Gastrocnemius medialis (tissue), 4 donors: Measurements from ENCODE around the gene STEAP4. TPM values are rescaled to one million over a fixed set of nuclear protein-coding genes. Genes with fewer than 3 reads are reported as not detected.
"Not testable (repeated sequence)": the region's sequence is repeated elsewhere in the genome, so short reads cannot be mapped to it uniquely, and the experiment has no call there.

ENCODE experiments used
- ATAC-seq, 2 donors: fragments of 150-250 bp; one replicate each; pipeline ENCODE4 v1.9.1; 2016
- DNase-seq, 2 donors: peaks; one replicate each; pipeline ENCODE4 v3.0.0-alpha.2; 2019
- H3K27ac ChIP-seq, 4 donors: fragments of 200-600 bp; sonication (generic); 1 replicate in 1 of 4; 2 replicates in 3 of 4; pipeline ENCODE4 v1.5.1; 2016 to 2018; ENCODE audit warnings: mild to moderate bottlenecking in 2 of 4, moderate library complexity in 1 of 4
- H3K27me3 ChIP-seq, 3 donors: fragments of 200-600 bp; sonication (generic) in 2 of 3; 1 replicate in 1 of 3; 2 replicates in 2 of 3; pipeline versions ENCODE4 v1.5.1 to v1.6.0; 2016 to 2019; ENCODE audit warnings: mild to moderate bottlenecking in 1 of 3, moderate library complexity in 1 of 3
- H3K36me3 ChIP-seq, 2 donors: fragments of 200-600 bp; sonication (generic) in 1 of 2; one replicate each; pipeline ENCODE4 v1.5.1; 2017 to 2018
- H3K4me1 ChIP-seq, 2 donors: fragments of 200-600 bp; sonication (generic) in 1 of 2; one replicate each; pipeline ENCODE4 v1.5.1; 2016 to 2017; ENCODE audit warnings: mild to moderate bottlenecking in 2 of 2
- H3K4me3 ChIP-seq, 4 donors: fragments of 200-600 bp; sonication (generic) in 3 of 4; 1 replicate in 1 of 4; 2 replicates in 3 of 4; pipeline ENCODE4 v1.5.1; 2016 to 2019; ENCODE audit warnings: mild to moderate bottlenecking in 2 of 4
- H3K9me3 ChIP-seq, 3 donors: fragments of 200-600 bp; sonication (generic) in 2 of 3; 1 replicate in 1 of 3; 2 replicates in 2 of 3; pipeline ENCODE4 v1.5.1; 2016 to 2019
- POLR2A ChIP-seq, 2 donors: fragments of 450-650 bp; IDR thresholded peaks; one replicate each; pipeline ENCODE4 v1.6.1; 2017; ENCODE audit warnings: antibody characterized with exemption in 2 of 2, mild to moderate bottlenecking in 2 of 2, moderate library complexity in 2 of 2
- in situ Hi-C, 4 donors: fragments of 200-750 bp; cut with MboI; loops; one replicate each; pipeline versions ENCODE4 v1.15.0 to v1.8.0; 2017; ENCODE audit warnings: low sequenced_read_pairs in 4 of 4
- intact Hi-C: fragments of 100-400 bp; cut with DNase I; formaldehyde crosslinking; loops from one replicate; pipeline ENCODE4 v1.15.1; 2023; ENCODE audit warnings: low total_unique reads
- total RNA-seq, 4 donors: library from RNA; depleted of rRNA; stranded (reverse); fragments of >200 nt; gene quantifications; one replicate each; pipeline versions ENCODE4 v1.1.0 to v1.2.3, GENCODE V29; 2016
- TF ChIP-seq, protein P1 (sequence below), 5 experiments: fragments of 450-650 bp in 3 of 5; fragments of 200-600 bp in 2 of 5; sonication (generic) in 2 of 5; IDR thresholded peaks in 4 of 5; conservative IDR thresholded peaks in 1 of 5; 1 replicate in 4 of 5; 2 replicates in 1 of 5; pipeline ENCODE4 v1.5.1; 2016 to 2019; ENCODE audit warnings: antibody characterized with exemption in 5 of 5, mild to moderate bottlenecking in 3 of 5, moderate library complexity in 3 of 5

The STEAP4 gene
- total RNA-seq, 4 donors from 2014 or later = 13.5 to 24.5 (median 16.2) TPM

DNA sequence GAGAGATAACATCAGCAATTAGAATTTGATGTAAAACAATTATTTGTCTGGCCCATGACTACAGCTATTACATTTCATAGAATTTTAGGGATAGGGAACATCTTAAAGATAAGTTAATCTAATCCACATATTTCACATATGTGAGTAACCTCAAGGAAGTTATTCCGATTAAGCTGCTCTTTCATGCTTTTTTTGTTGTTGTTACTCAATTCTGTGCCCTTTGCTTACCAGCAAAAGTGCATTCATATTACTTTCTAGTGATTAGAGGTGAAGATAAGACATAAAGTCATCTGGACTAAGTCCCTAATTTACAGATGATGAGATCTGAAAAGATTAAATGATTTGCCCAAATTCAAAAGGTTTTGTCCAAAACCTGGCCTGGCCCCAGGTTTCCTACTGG lies 46.0 kb downstream of the STEAP4 start:
- intact Hi-C loops (no loop called here), in situ Hi-C loops (no loop called here)
- Histone ChIP-seq H3K9me3 (no peaks in the 10 kb centered on the region), H3K27me3 (no peaks in the 10 kb centered on the region), H3K4me3 (no peak overlapping the region), H3K4me1 (no peaks in the 10 kb centered on the region), H3K36me3 (no peaks in the 10 kb centered on the region), H3K27ac (no peak overlapping the region)
- DNase-seq (no peak), ATAC-seq (no peak)
- TF ChIP-seq, protein P1, sequence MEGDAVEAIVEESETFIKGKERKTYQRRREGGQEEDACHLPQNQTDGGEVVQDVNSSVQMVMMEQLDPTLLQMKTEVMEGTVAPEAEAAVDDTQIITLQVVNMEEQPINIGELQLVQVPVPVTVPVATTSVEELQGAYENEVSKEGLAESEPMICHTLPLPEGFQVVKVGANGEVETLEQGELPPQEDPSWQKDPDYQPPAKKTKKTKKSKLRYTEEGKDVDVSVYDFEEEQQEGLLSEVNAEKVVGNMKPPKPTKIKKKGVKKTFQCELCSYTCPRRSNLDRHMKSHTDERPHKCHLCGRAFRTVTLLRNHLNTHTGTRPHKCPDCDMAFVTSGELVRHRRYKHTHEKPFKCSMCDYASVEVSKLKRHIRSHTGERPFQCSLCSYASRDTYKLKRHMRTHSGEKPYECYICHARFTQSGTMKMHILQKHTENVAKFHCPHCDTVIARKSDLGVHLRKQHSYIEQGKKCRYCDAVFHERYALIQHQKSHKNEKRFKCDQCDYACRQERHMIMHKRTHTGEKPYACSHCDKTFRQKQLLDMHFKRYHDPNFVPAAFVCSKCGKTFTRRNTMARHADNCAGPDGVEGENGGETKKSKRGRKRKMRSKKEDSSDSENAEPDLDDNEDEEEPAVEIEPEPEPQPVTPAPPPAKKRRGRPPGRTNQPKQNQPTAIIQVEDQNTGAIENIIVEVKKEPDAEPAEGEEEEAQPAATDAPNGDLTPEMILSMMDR (IDR thresholded peaks at IDR 0.05 in 4 of 5, conservative IDR thresholded peaks at IDR 0.05 in 1 of 5) = no peak
- TF ChIP-seq POLR2A (IDR thresholded peaks at IDR 0.05) = no peak

DNA sequence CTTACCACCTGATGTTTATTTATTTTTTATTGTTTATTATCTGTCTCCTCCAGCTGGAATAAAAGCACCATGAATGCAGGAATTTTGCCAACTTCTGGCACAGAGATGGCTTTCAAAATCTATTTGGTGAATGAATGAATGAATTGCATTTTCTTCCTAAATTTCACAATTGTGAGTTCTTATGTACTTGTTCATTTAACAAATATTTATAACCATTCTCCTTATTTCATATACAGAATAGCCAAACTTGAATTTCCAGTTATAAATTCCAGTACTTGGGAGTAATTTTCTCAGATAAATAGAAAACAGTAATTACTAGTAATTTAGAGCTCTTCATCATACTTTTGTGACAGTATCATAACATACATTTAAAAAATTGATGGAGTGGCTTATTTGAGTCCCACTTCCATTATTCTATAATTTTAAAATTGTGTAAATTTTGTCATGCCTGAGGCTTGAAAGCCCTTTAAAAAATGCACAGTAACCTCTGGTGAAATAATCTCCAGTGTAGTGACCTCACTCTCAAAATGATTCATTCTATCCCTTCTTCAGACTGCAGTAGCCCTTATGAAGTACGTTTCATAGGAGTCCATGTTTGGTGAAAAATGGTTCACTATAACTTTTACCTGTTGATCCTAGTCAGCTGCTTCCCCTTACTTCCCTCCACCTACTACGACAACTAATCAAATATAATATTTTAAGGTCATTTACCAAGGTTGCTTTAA lies 46.9 kb downstream of the STEAP4 start:
- Histone ChIP-seq H3K4me1 (no peaks in the 10 kb centered on the region), H3K36me3 (no peaks in the 10 kb centered on the region), H3K4me3 (no peak overlapping the region), H3K9me3 (no peaks in the 10 kb centered on the region), H3K27ac (no peak overlapping the region), H3K27me3 (no peaks in the 10 kb centered on the region)
- TF ChIP-seq, protein P1 (IDR thresholded peaks at IDR 0.05 in 4 of 5, conservative IDR thresholded peaks at IDR 0.05 in 1 of 5) = no peak
- no peak for TF ChIP-seq POLR2A (IDR thresholded peaks at IDR 0.05)
- intact Hi-C loops (no loop called here), in situ Hi-C loops (no loop called here)
- DNase-seq (no peak), ATAC-seq (no peak)

DNA sequence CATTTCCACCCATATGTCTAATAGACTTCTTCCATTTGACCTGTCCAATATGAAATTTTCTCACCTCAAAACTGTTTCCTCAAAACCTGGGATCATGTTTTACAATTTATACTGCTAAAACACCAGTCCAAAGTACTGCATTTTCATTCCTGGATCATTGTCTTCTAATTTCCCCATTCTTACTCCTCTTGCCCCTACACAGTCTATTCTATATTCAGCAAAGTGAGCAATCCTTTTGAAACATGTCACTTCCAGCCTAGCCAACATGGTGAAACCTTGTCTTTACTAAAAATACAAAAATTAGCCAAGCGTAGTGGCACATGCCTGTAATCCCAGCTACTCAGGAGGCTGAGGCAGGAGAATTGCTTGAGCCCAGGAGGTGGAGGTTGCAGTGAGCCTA lies 48.4 kb downstream of the STEAP4 start:
- H3K27ac ChIP-seq, intact Hi-C loops, H3K27me3 ChIP-seq, H3K4me3 ChIP-seq, H3K9me3 ChIP-seq, H3K4me1 ChIP-seq, H3K36me3 ChIP-seq, ATAC-seq, DNase-seq, in situ Hi-C loops: not testable (repeated sequence)

DNA sequence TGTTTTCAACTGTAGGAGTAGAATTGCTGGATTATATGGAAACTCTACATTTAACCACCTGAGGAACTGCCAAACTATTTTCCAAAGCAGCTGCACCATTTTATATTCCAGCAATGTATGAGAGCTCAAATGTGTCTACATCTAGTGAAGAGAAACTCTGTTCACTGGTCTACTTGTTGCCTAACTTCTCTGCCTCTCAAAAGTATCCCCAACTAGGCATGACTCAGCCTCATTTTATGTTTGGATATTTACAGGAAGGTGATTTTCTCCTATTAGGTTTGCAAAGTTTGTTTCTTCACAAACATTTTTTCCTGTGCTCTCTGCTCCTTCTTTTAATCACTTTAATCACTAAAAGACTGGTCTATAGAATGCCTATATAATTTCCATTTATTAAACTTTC lies 49.8 kb downstream of the STEAP4 start:
- no peak for DNase-seq
- Histone ChIP-seq H3K27ac (no peak overlapping the region), H3K36me3 (no peaks in the 10 kb centered on the region), H3K4me3 (no peak overlapping the region), H3K9me3 (no peaks in the 10 kb centered on the region), H3K4me1 (no peaks in the 10 kb centered on the region), H3K27me3 (no peaks in the 10 kb centered on the region)
- TF ChIP-seq, protein P1 (IDR thresholded peaks at IDR 0.05 in 4 of 5, conservative IDR thresholded peaks at IDR 0.05 in 1 of 5) = no peak
- no peak for TF ChIP-seq POLR2A (IDR thresholded peaks at IDR 0.05)
- no peak for ATAC-seq
- intact Hi-C loops = no loop called here
- in situ Hi-C loops = no loop called here

DNA sequence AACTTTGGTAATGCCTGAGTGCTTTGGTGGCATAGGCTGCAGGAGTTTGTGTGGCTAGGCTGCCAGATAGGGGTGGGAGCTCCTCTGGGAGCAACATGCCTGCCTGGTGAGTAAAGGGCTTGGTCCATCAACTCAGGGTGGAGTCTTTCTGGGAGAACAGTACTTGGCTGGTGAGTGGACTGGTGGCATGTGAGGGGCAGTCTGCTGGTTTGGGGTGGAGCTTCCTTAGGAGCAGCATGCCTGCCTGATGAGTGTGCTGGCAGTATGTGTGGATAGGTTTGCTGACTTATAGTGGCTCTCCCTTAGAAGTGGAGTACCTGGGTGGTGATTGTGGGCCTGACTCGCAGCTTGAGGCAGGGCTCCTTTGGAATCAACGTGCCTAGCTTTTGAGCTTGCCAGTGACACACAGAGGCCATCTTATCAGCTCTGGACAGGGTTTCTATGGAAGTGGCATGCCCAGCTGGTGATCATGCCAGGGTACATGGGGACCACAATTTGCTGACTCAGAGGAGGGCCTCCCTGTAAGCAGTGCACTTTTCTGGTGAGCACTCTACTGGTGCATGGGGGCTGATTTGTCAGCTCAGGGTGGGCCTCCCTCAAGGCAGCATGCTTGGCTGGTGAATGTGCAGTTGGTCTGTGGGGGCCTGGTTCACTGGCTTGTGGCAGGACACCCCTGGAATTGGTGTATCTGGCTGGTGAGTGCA lies 51.8 kb downstream of the STEAP4 start:
- no peak for DNase-seq
- Histone ChIP-seq H3K4me1 (no peaks in the 10 kb centered on the region), H3K36me3 (no peaks in the 10 kb centered on the region)

More for the DNA sequence above, 51.8 kb downstream of the STEAP4 start:
- Histone ChIP-seq H3K4me3 (no peak overlapping the region), H3K9me3 (no peaks in the 10 kb centered on the region), H3K27ac (no peak overlapping the region), H3K27me3 (no peaks in the 10 kb centered on the region)
- in situ Hi-C loops = no loop called here
- TF ChIP-seq, protein P1 (IDR thresholded peaks at IDR 0.05 in 4 of 5, conservative IDR thresholded peaks at IDR 0.05 in 1 of 5) = no peak
- TF ChIP-seq POLR2A (IDR thresholded peaks at IDR 0.05) = no peak
- ATAC-seq = no peak
- intact Hi-C loops = no loop called here
